OCI-LY1 (cell line): ENCODE measurements around the gene KCNJ9.

ENCODE experiments used
- H2AFZ ChIP-seq: fragments of 200-600 bp; sonication (generic), shearing (Covaris generic); 2 replicates; pipeline ENCODE4 v1.6.0; 2014; ENCODE audit warnings: antibody characterized with exemption, mild to moderate bottlenecking, low read length
- H3F3A ChIP-seq: fragments of 200-600 bp; sonication (generic), shearing (Covaris generic); 2 replicates; pipeline ENCODE4 v1.6.0; 2014; ENCODE audit warnings: mild to moderate bottlenecking, antibody characterized with exemption, low read length, moderate library complexity; ENCODE audit not compliant: insufficient read depth
- H3K27ac ChIP-seq: fragments of 200-600 bp; sonication (generic); 2 replicates; pipeline ENCODE4 v1.5.1; 2014; ENCODE audit warnings: low read length, mixed run types, mild to moderate bottlenecking, low read depth; ENCODE audit not compliant: poor library complexity, severe bottlenecking
- H3K27me3 ChIP-seq: fragments of 200-600 bp; sonication (generic); 2 replicates; pipeline ENCODE4 v1.6.0; 2014; ENCODE audit warnings: antibody characterized with exemption, mild to moderate bottlenecking, low read length, moderate library complexity; ENCODE audit not compliant: insufficient read depth
- H3K36me3 ChIP-seq: fragments of 200-600 bp; sonication (generic); 2 replicates; pipeline ENCODE4 v1.6.1; 2014; ENCODE audit warnings: mild to moderate bottlenecking, antibody characterized with exemption, low read length, moderate library complexity, mixed read lengths; ENCODE audit not compliant: insufficient read depth
- H3K4me1 ChIP-seq: fragments of 200-600 bp; sonication (generic); 2 replicates; pipeline ENCODE4 v1.5.1; 2014; ENCODE audit warnings: mild to moderate bottlenecking, low read length, moderate library complexity; ENCODE audit not compliant: insufficient read depth, severe bottlenecking
- H3K4me2 ChIP-seq: fragments of 200-600 bp; sonication (generic), shearing (Covaris generic); 2 replicates; pipeline ENCODE4 v1.6.1; 2014; ENCODE audit warnings: low read length
- H3K4me3 ChIP-seq: fragments of 200-600 bp; sonication (generic); 2 replicates; pipeline ENCODE4 v1.5.1; 2014; ENCODE audit warnings: low read length, low read depth, mild to moderate bottlenecking, mixed read lengths; ENCODE audit not compliant: poor library complexity, severe bottlenecking
- H3K79me2 ChIP-seq: fragments of 200-600 bp; shearing (Covaris generic); 2 replicates; pipeline ENCODE4 v1.6.1; 2016; ENCODE audit warnings: mixed run types, low read length, mixed read lengths; ENCODE audit not compliant: insufficient read depth
- H3K9ac ChIP-seq: fragments of 200-600 bp; sonication (generic), shearing (Covaris generic); 2 replicates; pipeline ENCODE4 v1.6.1; 2014; ENCODE audit warnings: mild to moderate bottlenecking, low read length, mixed read lengths
- H3K9me2 ChIP-seq: fragments of 200-600 bp; sonication (generic), shearing (Covaris generic); 2 replicates; pipeline ENCODE4 v1.6.1; 2014; ENCODE audit warnings: low read depth, mild to moderate bottlenecking, low read length, mixed read lengths
- H3K9me3 ChIP-seq: fragments of 200-600 bp; shearing (Covaris generic); 2 replicates; pipeline ENCODE4 v1.6.1; 2014; ENCODE audit warnings: low read length, mixed read lengths
- H4K20me1 ChIP-seq: fragments of 200-600 bp; sonication (generic), shearing (Covaris generic); 2 replicates; pipeline ENCODE4 v1.6.0; 2016; ENCODE audit warnings: mild to moderate bottlenecking, low read length; ENCODE audit not compliant: insufficient read depth
- CTCF ChIP-seq: fragments of 200-600 bp; sonication (generic), shearing (Covaris generic); IDR thresholded peaks from 2 replicates; pipeline ENCODE4 v1.5.1; 2017; ENCODE audit warnings: mild to moderate bottlenecking, antibody characterized with exemption, low read length, moderate library complexity, mixed read lengths
- EZH2 ChIP-seq: fragments of 200-600 bp; sonication (generic), shearing (Covaris generic); IDR thresholded peaks from 2 replicates; pipeline ENCODE4 v1.8.0; 2017; ENCODE audit warnings: borderline replicate concordance, mixed run types, mild to moderate bottlenecking, antibody characterized with exemption, low read length, moderate library complexity, mixed read lengths

The KCNJ9 gene

GRCh38 chr1:160099716-160100375, 18.5 kb downstream of the KCNJ9 start:
- H2AFZ ChIP-seq: no peak overlapping the region

GRCh38 chr1:160101037-160101716, 19.8 kb downstream of the KCNJ9 start:
- H3K4me1 ChIP-seq: peaks cover 32% of the 10 kb centered on the region
- no peak for TF ChIP-seq EZH2
- peak; percentile 94 for TF ChIP-seq CTCF

More at GRCh38 chr1:160099716-160100375, 18.5 kb downstream of the KCNJ9 start:
- H3K36me3 ChIP-seq: no peaks in the 10 kb centered on the region
- H3K27me3 ChIP-seq: no peaks in the 10 kb centered on the region
- H3K9me2 ChIP-seq: no peaks in the 10 kb centered on the region
- H3K9ac ChIP-seq: no peak overlapping the region; the same call in 1 of the 2 replicates
- TF ChIP-seq EZH2: no peak
- no peak for TF ChIP-seq CTCF
- H3K4me2 ChIP-seq: no peak overlapping the region
- no peak overlapping the region for H3K27ac ChIP-seq
- no peaks in the 10 kb centered on the region for H4K20me1 ChIP-seq
- H3F3A ChIP-seq: no peaks in the 10 kb centered on the region
- no peaks in the 10 kb centered on the region for H3K9me3 ChIP-seq
- H3K79me2 ChIP-seq: no peaks in the 10 kb centered on the region
- H3K4me1 ChIP-seq: peaks cover 32% of the 10 kb centered on the region
- H3K4me3 ChIP-seq: no peak overlapping the region

GRCh38 chr1:160101717-160102522, 20.6 kb downstream of the KCNJ9 start:
- Histone ChIP-seq H3K27me3 (no peaks in the 10 kb centered on the region), H3K4me2 (no peak overlapping the region), H3K9me2 (no peaks in the 10 kb centered on the region), H3K4me3 (no peak overlapping the region), H3K79me2 (no peaks in the 10 kb centered on the region), H3F3A (no peaks in the 10 kb centered on the region), H3K4me1 (peaks cover 27% of the 10 kb centered on the region), H3K9ac (no peak overlapping the region; the same call in 1 of the 2 replicates), H3K36me3 (no peaks in the 10 kb centered on the region), H4K20me1 (no peaks in the 10 kb centered on the region), H3K27ac (no peak overlapping the region), H3K9me3 (no peaks in the 10 kb centered on the region), H2AFZ (peak overlapping the region; percentile 47; the same call in 1 of the 2 replicates)
- TF ChIP-seq EZH2 (no peak), CTCF (no peak)

More at GRCh38 chr1:160101037-160101716, 19.8 kb downstream of the KCNJ9 start:
- Histone ChIP-seq H3K4me2 (peak overlapping the region; percentile 42), H3K79me2 (no peaks in the 10 kb centered on the region), H3K27ac (no peak overlapping the region), H3K9me3 (no peaks in the 10 kb centered on the region), H3F3A (no peaks in the 10 kb centered on the region), H2AFZ (peak overlapping the region; percentile 47), H3K9ac (peak overlapping the region; percentile 8; the same call in 1 of the 2 replicates), H3K27me3 (no peaks in the 10 kb centered on the region), H3K36me3 (no peaks in the 10 kb centered on the region), H4K20me1 (no peaks in the 10 kb centered on the region), H3K4me3 (peak overlapping the region; percentile 9), H3K9me2 (no peaks in the 10 kb centered on the region)
